Heart left ventricle (tissue), 16 donors: ENCODE measurements around the gene LRRC1. TPM values are rescaled to one million over a fixed set of nuclear protein-coding genes. Genes with fewer than 3 reads are reported as not detected.

Source experiments
- ATAC-seq, 4 donors: fragments of 200-7000 bp; cut with Tn5 transposase; one replicate each; pipeline ENCODE4 v1.9.1; 2020 to 2022; ENCODE audit warnings: moderate library complexity in 4 of 4, mild to moderate bottlenecking in 3 of 4, moderate number of reproducible peaks in 1 of 4
- DNase-seq, 5 donors: peaks; one replicate each; pipeline ENCODE4 v3.0.0-alpha.2; 2020
- H3K27ac ChIP-seq, 12 donors: fragments of 200-600 bp; sonication (generic) in 4 of 12; one replicate each; pipeline versions ENCODE4 v1.5.0 to v1.8.0; 2016 to 2022; ENCODE audit warnings: mild to moderate bottlenecking in 2 of 12
- H3K27me3 ChIP-seq, 9 donors: fragments of 200-600 bp; sonication (generic) in 2 of 9; one replicate each; pipeline versions ENCODE4 v1.5.1 to v1.8.0; 2016 to 2022; ENCODE audit warnings: mild to moderate bottlenecking in 3 of 9
- H3K36me3 ChIP-seq, 9 donors: fragments of 200-600 bp; sonication (generic) in 2 of 9; one replicate each; pipeline versions ENCODE4 v1.5.0 to v1.8.0; 2018 to 2022; ENCODE audit warnings: mild to moderate bottlenecking in 2 of 9
- H3K4me1 ChIP-seq, 12 donors: fragments of 200-600 bp; sonication (generic) in 4 of 12; one replicate each; pipeline versions ENCODE4 v1.5.0 to v1.8.0; 2016 to 2022; ENCODE audit warnings: mild to moderate bottlenecking in 3 of 12
- H3K4me3 ChIP-seq, 12 donors: fragments of 200-600 bp; sonication (generic) in 4 of 12; one replicate each; pipeline versions ENCODE4 v1.5.0 to v1.8.0; 2017 to 2022; ENCODE audit warnings: mild to moderate bottlenecking in 9 of 12, moderate library complexity in 4 of 12
- H3K9me3 ChIP-seq, 12 donors: fragments of 200-600 bp; sonication (generic) in 4 of 12; one replicate each; pipeline versions ENCODE4 v1.5.0 to v1.8.0; 2016 to 2022; ENCODE audit warnings: mild to moderate bottlenecking in 1 of 12
- POLR2A ChIP-seq, 2 donors: fragments of 450-650 bp; IDR thresholded peaks; one replicate each; pipeline ENCODE4 v1.6.1; 2017; ENCODE audit warnings: antibody characterized with exemption in 2 of 2, mild to moderate bottlenecking in 2 of 2, moderate library complexity in 2 of 2
- WGBS, 4 donors: extraction: QIAGEN DNeasy Blood & Tissue Kit in 2 of 4; methylation state at CpG; one replicate each; pipeline versions ENCODE4 v1.1.5 to v1.1.7; 2013 to 2018; 5-methylcytosine and 5-hydroxymethylcytosine counted together
- intact Hi-C, 10 donors: fragments of 100-400 bp; cut with DNase I; formaldehyde crosslinking; loops; one replicate each; pipeline versions ENCODE4 v1.11.1 to v1.14.2; 2022
- polyA plus RNA-seq, 2 donors: library from polyadenylated mRNA; stranded (reverse); fragments of 200-250 nt; gene quantifications; one replicate each; pipeline ENCODE4 v1.2.3, GENCODE V29; 2013
- total RNA-seq, 9 donors: library from RNA; depleted of rRNA in 2 of 9; stranded (reverse); fragments of >200 nt in 2 of 9; fragmentation: NEBNext Ultra II Directional in 3 of 9; extraction: Animal tissue kit (Norgen Biotek cat#: 25700) in 3 of 9; gene quantifications; one replicate each; pipeline versions ENCODE4 v1.1.0 to v1.2.4, GENCODE V29; 2016 to 2023
- TF ChIP-seq, protein P1 (sequence below), 12 donors: fragments of 200-600 bp; sonication (generic) in 4 of 12; IDR thresholded peaks; one replicate each; pipeline versions ENCODE4 v1.5.0 to v1.8.0; 2018 to 2022; ENCODE audit warnings: antibody characterized with exemption in 12 of 12, mild to moderate bottlenecking in 5 of 12
- donor health status: ischemic (EF 13 %, LVEDD 7.1; RV severe dilation, severe dysfunction).
- donor health status: healthy with polysubstance abuse.
- donor health status: DM: no; HTN: yes; CAD: no.
- donor health status: DM: no; HTN: no; CAD: no.
- donor health status: ischemic (EF 25% LVEDD 6.9; RV normal size, moderate dysfunction).
- donor health status: ischemic (EF 25% LVEDD 5.7; RV mildly dilated, moderate dysfunction).
- donor health status: healthy.
- donor health status: DM: yes; HTN: yes; CAD: no.
- donor health status: ischemic (EF 35%, LVEDD 5.7; RV mildly dilated, moderate dysfunction).
- donor health status: nonischemic (EF 11% LVEDD 7.7; RV severe dilation, severe dysfunction).
- donor health status: DM: yes; HTN: yes; CAD: no.
- donor health status: PGD.
- donor health status: ischemic (EF 29% LVEDD 5.4; RV normal size, mild dysfunction).
- donor health status: nonischemic (EF 23%, LVEDD 6.1; RV moderate dilation, normal function).

LRRC1 gene
- total and polyA plus RNA-seq, 11 donors = 1.2 to 11.2 (median 3.3) TPM

DNA sequence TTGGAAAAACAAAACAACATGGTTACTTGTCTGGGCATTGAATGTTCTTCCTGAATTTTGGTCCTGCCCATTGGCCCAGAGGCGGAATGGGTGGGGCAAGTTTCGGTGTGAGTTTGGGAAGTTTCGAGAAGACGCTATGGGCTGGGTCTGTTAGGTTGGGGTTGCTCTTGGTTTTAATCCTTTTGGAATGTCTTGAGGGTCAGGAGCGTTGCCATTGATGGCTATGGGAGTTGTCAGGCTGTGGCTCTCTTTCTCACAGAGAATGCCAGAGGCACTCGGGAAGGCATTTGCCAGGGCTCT is 135.0 kb downstream of the LRRC1 start:
- 91 to 98% (median 94%) methylated on average over 6 of the region's 6 CpGs for WGBS, 4 donors

DNA sequence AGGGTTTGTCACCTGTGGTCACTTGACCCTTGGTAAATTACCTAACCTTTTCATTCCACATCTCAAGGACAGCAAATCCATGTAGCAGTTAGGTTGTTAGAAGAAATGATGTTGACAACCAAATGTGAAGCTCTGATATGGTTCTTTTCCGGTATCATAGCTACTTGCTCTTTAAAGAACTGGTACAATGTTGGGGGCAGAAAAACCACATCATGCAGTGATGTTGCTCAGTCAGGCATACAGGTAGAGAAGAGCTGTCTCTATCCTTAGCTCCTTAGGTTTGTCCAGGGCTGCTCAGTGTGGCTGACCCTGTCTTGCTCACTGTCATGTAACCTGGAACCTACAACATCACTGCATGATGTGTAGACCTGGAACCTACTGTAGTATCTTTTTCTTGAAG is 135.5 kb downstream of the LRRC1 start:
- intact Hi-C loops = no loop called here
- H3K4me3 ChIP-seq = no peak overlapping the region
- DNase-seq (no peak), ATAC-seq (no peak)
- H3K36me3 ChIP-seq = no peaks in the 10 kb centered on the region
- no peaks in the 10 kb centered on the region for H3K27me3 ChIP-seq
- WGBS, 4 donors = 30 to 98% (median 69%) methylated on average over 1 of the region's 1 CpG
- peak overlapping the region in 2 of 12 donors; percentile 30 to 67 for H3K27ac ChIP-seq
- no peaks in the 10 kb centered on the region for H3K9me3 ChIP-seq
- no peak for TF ChIP-seq POLR2A (IDR thresholded peaks at IDR 0.05)
- TF ChIP-seq, protein P1, sequence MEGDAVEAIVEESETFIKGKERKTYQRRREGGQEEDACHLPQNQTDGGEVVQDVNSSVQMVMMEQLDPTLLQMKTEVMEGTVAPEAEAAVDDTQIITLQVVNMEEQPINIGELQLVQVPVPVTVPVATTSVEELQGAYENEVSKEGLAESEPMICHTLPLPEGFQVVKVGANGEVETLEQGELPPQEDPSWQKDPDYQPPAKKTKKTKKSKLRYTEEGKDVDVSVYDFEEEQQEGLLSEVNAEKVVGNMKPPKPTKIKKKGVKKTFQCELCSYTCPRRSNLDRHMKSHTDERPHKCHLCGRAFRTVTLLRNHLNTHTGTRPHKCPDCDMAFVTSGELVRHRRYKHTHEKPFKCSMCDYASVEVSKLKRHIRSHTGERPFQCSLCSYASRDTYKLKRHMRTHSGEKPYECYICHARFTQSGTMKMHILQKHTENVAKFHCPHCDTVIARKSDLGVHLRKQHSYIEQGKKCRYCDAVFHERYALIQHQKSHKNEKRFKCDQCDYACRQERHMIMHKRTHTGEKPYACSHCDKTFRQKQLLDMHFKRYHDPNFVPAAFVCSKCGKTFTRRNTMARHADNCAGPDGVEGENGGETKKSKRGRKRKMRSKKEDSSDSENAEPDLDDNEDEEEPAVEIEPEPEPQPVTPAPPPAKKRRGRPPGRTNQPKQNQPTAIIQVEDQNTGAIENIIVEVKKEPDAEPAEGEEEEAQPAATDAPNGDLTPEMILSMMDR (IDR thresholded peaks at IDR 0.05) = no peak
- peaks cover 0 to 35% (median 16%) of the 10 kb centered on the region in 12 donors for H3K4me1 ChIP-seq

More for the DNA sequence above, 135.0 kb downstream of the LRRC1 start:
- ATAC-seq (no peak), DNase-seq (no peak)
- H3K36me3 ChIP-seq = no peaks in the 10 kb centered on the region
- H3K27ac ChIP-seq = peak overlapping the region in 7 of 12 donors; percentile 17 to 84 (median 67)
- no peaks in the 10 kb centered on the region for H3K9me3 ChIP-seq
- no peak for TF ChIP-seq POLR2A (IDR thresholded peaks at IDR 0.05)
- TF ChIP-seq, protein P1 (IDR thresholded peaks at IDR 0.05) = no peak
- no peak overlapping the region for H3K4me3 ChIP-seq
- intact Hi-C loops = loop anchor here in 2 of 10 donors (10.0 kb wide), 1 partner anchor 135 kb away; the partner anchor contains the start of gene LRRC1 (in 2 of the 2)
- peaks cover 0 to 35% (median 16%) of the 10 kb centered on the region in 12 donors for H3K4me1 ChIP-seq
- H3K27me3 ChIP-seq = no peaks in the 10 kb centered on the region

DNA sequence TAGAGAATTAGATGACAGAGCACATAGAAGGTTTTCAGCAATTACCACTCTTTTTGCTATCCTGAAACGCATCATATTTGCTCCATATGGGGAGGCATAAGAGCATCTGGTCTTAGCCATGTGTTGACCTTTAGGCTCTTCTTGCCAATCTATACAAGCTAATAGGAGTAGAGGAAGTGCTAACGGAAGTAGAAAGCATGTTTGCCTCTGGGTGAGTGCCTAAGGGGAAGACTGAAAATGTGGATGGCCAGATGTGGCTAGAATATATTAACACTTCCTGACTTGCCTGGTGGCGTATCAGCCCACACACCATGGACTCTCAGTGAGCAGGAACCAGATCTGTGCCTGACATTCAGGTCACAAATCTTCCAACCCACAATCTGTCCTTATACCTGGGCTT is 136.3 kb downstream of the LRRC1 start:
- Histone ChIP-seq H3K4me1 (peaks cover 0 to 31% (median 15%) of the 10 kb centered on the region in 12 donors), H3K4me3 (no peak overlapping the region), H3K9me3 (no peaks in the 10 kb centered on the region), H3K27ac (no peak overlapping the region), H3K36me3 (no peaks in the 10 kb centered on the region), H3K27me3 (no peaks in the 10 kb centered on the region)
- intact Hi-C loops = no loop called here
- DNase-seq (no peak), ATAC-seq (no peak)
- WGBS, 4 donors = 75 to 80% (median 76%) methylated on average over 3 of the region's 3 CpGs
- no peak for TF ChIP-seq POLR2A (IDR thresholded peaks at IDR 0.05)
- TF ChIP-seq, protein P1 (IDR thresholded peaks at IDR 0.05) = no peak

DNA sequence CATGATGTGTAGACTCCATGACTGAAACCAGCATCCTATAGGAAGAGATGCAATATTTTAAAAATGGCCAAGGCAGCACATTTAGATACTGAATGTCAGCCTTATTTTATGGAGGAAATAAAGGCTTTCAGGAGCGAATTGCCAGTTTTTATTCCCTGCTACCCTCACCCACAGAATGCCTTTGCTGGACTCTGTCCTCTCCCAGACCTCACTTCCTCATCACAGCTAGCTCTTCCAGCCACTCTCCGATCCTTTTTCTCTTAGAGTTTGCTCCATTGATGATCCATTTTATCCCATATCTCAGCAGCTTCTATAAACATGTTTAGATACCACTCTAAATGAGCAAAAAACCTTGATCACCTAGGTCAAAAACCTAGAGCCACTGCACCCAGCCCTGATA is 137.7 kb downstream of the LRRC1 start:
- Histone ChIP-seq H3K4me3 (no peak overlapping the region), H3K9me3 (no peaks in the 10 kb centered on the region), H3K36me3 (no peaks in the 10 kb centered on the region), H3K27ac (no peak overlapping the region), H3K4me1 (peaks cover 0 to 28% (median 11%) of the 10 kb centered on the region in 12 donors), H3K27me3 (no peaks in the 10 kb centered on the region)
- no peak for DNase-seq
- 65 to 91% (median 78%) methylated on average over 2 of the region's 2 CpGs for WGBS, 4 donors
- TF ChIP-seq, protein P1 (IDR thresholded peaks at IDR 0.05) = no peak
- TF ChIP-seq POLR2A (IDR thresholded peaks at IDR 0.05) = no peak
- ATAC-seq = no peak
- intact Hi-C loops = no loop called here
